Ishikawa (cell line): Measurements from ENCODE around the gene OR9I1.

Source experiments
- CEBPB ChIP-seq: IDR thresholded peaks from 2 replicates; pipeline ENCODE4 v1.6.1; 2012
- CREB1 ChIP-seq: IDR thresholded peaks from 2 replicates; pipeline ENCODE4 v1.6.1; 2012; ENCODE audit warnings: low read depth
- EGR1 ChIP-seq: IDR thresholded peaks from 2 replicates; pipeline ENCODE4 v1.6.1; 2012
- EP300 ChIP-seq: IDR thresholded peaks from 2 replicates; pipeline ENCODE4 v1.6.1; 2012; ENCODE audit warnings: borderline replicate concordance
- FOXM1 ChIP-seq: IDR thresholded peaks from 2 replicates; pipeline ENCODE4 v1.6.1; 2012; ENCODE audit warnings: low read depth, borderline replicate concordance
- MAX ChIP-seq: IDR thresholded peaks from 2 replicates; pipeline ENCODE4 v1.6.1; 2012
- NFIC ChIP-seq: IDR thresholded peaks from 2 replicates; pipeline ENCODE4 v1.6.1; 2012
- RAD21 ChIP-seq: IDR thresholded peaks from 2 replicates; pipeline ENCODE4 v1.6.1; 2012; ENCODE audit warnings: low read depth
- REST ChIP-seq: IDR thresholded peaks from 2 replicates; pipeline ENCODE4 v1.6.1; 2012; ENCODE audit warnings: low read depth, mild to moderate bottlenecking
- TAF1 ChIP-seq: IDR thresholded peaks from 2 replicates; pipeline ENCODE4 v1.6.1; 2012; ENCODE audit warnings: low read depth, mild to moderate bottlenecking
- TCF12 ChIP-seq: IDR thresholded peaks from 2 replicates; pipeline ENCODE4 v1.6.1; 2012; ENCODE audit warnings: low read depth
- TEAD4 ChIP-seq: IDR thresholded peaks from 2 replicates; pipeline ENCODE4 v1.6.1; 2012
- USF1 ChIP-seq: IDR thresholded peaks from 2 replicates; pipeline ENCODE4 v1.6.1; 2012
- YY1 ChIP-seq: IDR thresholded peaks from 2 replicates; pipeline ENCODE4 v1.6.1; 2012; ENCODE audit warnings: low read depth
- ZBTB7A ChIP-seq: IDR thresholded peaks from 2 replicates; pipeline ENCODE4 v1.6.1; 2012; ENCODE audit warnings: low read depth

Gene OR9I1

GRCh38 chr11:58152781-58153180 is 27.5 kb upstream of the OR9I1 start:
- no peak for TF ChIP-seq RAD21
- TF ChIP-seq YY1: no peak

GRCh38 chr11:58142761-58143160 is 17.4 kb upstream of the OR9I1 start:
- TF ChIP-seq CREB1: no peak
- no peak for TF ChIP-seq YY1
- no peak for TF ChIP-seq EGR1
- no peak for TF ChIP-seq RAD21
- TF ChIP-seq FOXM1: no peak
- TF ChIP-seq NFIC: no peak
- no peak for TF ChIP-seq ZBTB7A
- TF ChIP-seq CEBPB: no peak
- no peak for TF ChIP-seq TAF1
- no peak for TF ChIP-seq MAX
- TF ChIP-seq USF1: no peak

GRCh38 chr11:58135171-58135570 is 9.8 kb upstream of the OR9I1 start:
- TF ChIP-seq REST: no peak
- no peak for TF ChIP-seq ZBTB7A
- no peak for TF ChIP-seq TEAD4
- no peak for TF ChIP-seq MAX
- TF ChIP-seq YY1: no peak

- TF ChIP-seq USF1 (no peak), REST (no peak), TAF1 (no peak), NFIC (no peak), ZBTB7A (no peak), CREB1 (no peak), RAD21 (no peak), FOXM1 (no peak), TCF12 (no peak)
These were observed 8.8 kb upstream of the OR9I1 start for GRCh38 chr11:58134151-58134550.

- TF ChIP-seq USF1 (no peak), CREB1 (no peak), NFIC (no peak), REST (no peak), EP300 (no peak), EGR1 (no peak), TEAD4 (no peak), ZBTB7A (no peak), TCF12 (no peak), MAX (no peak), TAF1 (no peak)
These were observed 8.2 kb upstream of the OR9I1 start for GRCh38 chr11:58133309-58134076.
